Mesenchymal stem cell (in vitro differentiated cells and primary cell): ENCODE results near the gene MTHFSD.

Experiments used
- DNase-seq: peaks from one replicate; pipeline ENCODE4 v3.0.0-alpha.2; 2013
- H2AFZ ChIP-seq: one replicate; pipeline ENCODE4 v1.6.1; 2013; ENCODE audit warnings: low read depth, mild to moderate bottlenecking, control low read depth, inconsistent platforms, low read length, moderate library complexity
- H2AK5ac ChIP-seq: 2 replicates; pipeline ENCODE4 v1.6.1; 2013; ENCODE audit warnings: low read length, moderate library complexity, mild to moderate bottlenecking, inconsistent platforms; ENCODE audit not compliant: severe bottlenecking
- H2BK120ac ChIP-seq: one replicate; pipeline ENCODE4 v1.6.1; 2013; ENCODE audit warnings: low read depth, mild to moderate bottlenecking, inconsistent platforms, low read length, moderate library complexity
- H2BK12ac ChIP-seq, 2 experiments: one replicate each; pipeline ENCODE4 v1.6.1; 2013; ENCODE audit warnings: inconsistent platforms in 2 of 2, low read length in 2 of 2, mild to moderate bottlenecking in 2 of 2, moderate library complexity in 2 of 2, control low read depth in 1 of 2
- H2BK15ac ChIP-seq: one replicate; pipeline ENCODE4 v1.6.1; 2013; ENCODE audit warnings: mild to moderate bottlenecking, low read depth, inconsistent platforms; ENCODE audit not compliant: poor library complexity, severe bottlenecking
- H2BK5ac ChIP-seq: 2 replicates; pipeline ENCODE4 v1.6.1; 2013; ENCODE audit warnings: low read depth, mild to moderate bottlenecking, low read length, control low read depth, inconsistent platforms; ENCODE audit not compliant: poor library complexity, severe bottlenecking
- H3K14ac ChIP-seq, 2 experiments: one replicate each; pipeline ENCODE4 v1.6.1; 2013; ENCODE audit warnings: inconsistent platforms in 2 of 2, low read length in 2 of 2, control low read depth in 1 of 2, mild to moderate bottlenecking in 1 of 2, moderate library complexity in 1 of 2
- H3K18ac ChIP-seq, 2 experiments: one replicate each; pipeline ENCODE4 v1.6.1; 2013; ENCODE audit warnings: inconsistent platforms in 2 of 2, low read length in 2 of 2, control low read depth in 1 of 2, low read depth in 1 of 2, mild to moderate bottlenecking in 1 of 2
- H3K23ac ChIP-seq, 2 experiments: one replicate each; pipeline ENCODE4 v1.6.1; 2013; ENCODE audit warnings: inconsistent platforms in 2 of 2, low read length in 2 of 2, mild to moderate bottlenecking in 2 of 2, moderate library complexity in 2 of 2, control low read depth in 1 of 2
- H3K27ac ChIP-seq: 2 replicates; pipeline ENCODE4 v1.5.1; 2013; ENCODE audit warnings: mild to moderate bottlenecking, moderate library complexity, low read length, control low read depth, inconsistent platforms; ENCODE audit not compliant: poor library complexity, severe bottlenecking
- H3K27me3 ChIP-seq, 2 experiments: 2 replicates each; pipeline versions ENCODE4 v1.6.1 to v1.7.0; 2013; ENCODE audit warnings: low read length in 2 of 2, mild to moderate bottlenecking in 2 of 2, moderate library complexity in 2 of 2, control low read depth in 1 of 2, inconsistent platforms in 1 of 2; ENCODE audit not compliant: control insufficient read depth in 1 of 2, insufficient read depth in 1 of 2
- H3K36me3 ChIP-seq, 2 experiments: 2 replicates each; pipeline versions ENCODE4 v1.6.1 to v1.7.0; 2013; ENCODE audit warnings: low read length in 2 of 2, control low read depth in 1 of 2, inconsistent platforms in 1 of 2, low read depth in 1 of 2, mild to moderate bottlenecking in 1 of 2; ENCODE audit not compliant: insufficient read depth in 2 of 2, control insufficient read depth in 1 of 2
- H3K4ac ChIP-seq, 2 experiments: one replicate each; pipeline ENCODE4 v1.6.1; 2013; ENCODE audit warnings: inconsistent platforms in 2 of 2, low read length in 2 of 2, mild to moderate bottlenecking in 2 of 2, moderate library complexity in 2 of 2, control low read depth in 1 of 2, low read depth in 1 of 2
- H3K4me1 ChIP-seq: 2 replicates; pipeline ENCODE4 v1.6.1; 2013; ENCODE audit warnings: low read depth, low read length, control low read depth; ENCODE audit not compliant: control insufficient read depth, insufficient read depth
- H3K4me2 ChIP-seq: 2 replicates; pipeline ENCODE4 v1.6.1; 2013; ENCODE audit warnings: low read length, mild to moderate bottlenecking, inconsistent platforms; ENCODE audit not compliant: poor library complexity, severe bottlenecking
- H3K4me3 ChIP-seq, 2 experiments: 2 replicates each; pipeline versions ENCODE4 v1.5.1 to v1.7.0; 2013; ENCODE audit warnings: low read length in 2 of 2, mild to moderate bottlenecking in 2 of 2, control low read depth in 1 of 2, low read depth in 1 of 2; ENCODE audit not compliant: insufficient read depth in 1 of 2
- H3K79me1 ChIP-seq: replicated peaks from 2 replicates; pipeline ENCODE4 v1.6.1; 2013; ENCODE audit warnings: mild to moderate bottlenecking, control low read depth, low read length, inconsistent platforms; ENCODE audit not compliant: poor library complexity, severe bottlenecking
- H3K9ac ChIP-seq: 2 replicates; pipeline ENCODE4 v1.7.0; 2013; ENCODE audit warnings: mild to moderate bottlenecking, low read length, moderate library complexity
- H3K9me3 ChIP-seq: 2 replicates; pipeline ENCODE4 v1.7.0; 2013; ENCODE audit warnings: mild to moderate bottlenecking, low read length; ENCODE audit not compliant: control insufficient read depth
- H4K8ac ChIP-seq: one replicate; pipeline ENCODE4 v1.6.1; 2013; ENCODE audit warnings: inconsistent platforms, mild to moderate bottlenecking, low read length, moderate library complexity
- H4K91ac ChIP-seq: one replicate; pipeline ENCODE4 v1.6.1; 2013; ENCODE audit warnings: mild to moderate bottlenecking, low read length, inconsistent platforms
- WGBS: methylation state at CpG from one replicate; pipeline ENCODE4 v1.1.7; 2013; ENCODE audit warnings: mixed read lengths; 5-methylcytosine and 5-hydroxymethylcytosine counted together

Gene MTHFSD

GRCh38 chr16:86566601-86566965 lies 11.5 kb upstream of the MTHFSD start, which contains the start of gene FOXC2:
Gene FOXC2, plus strand, starts transcription at chr16:86566829. Its CDS starts 507 bp downstream, at chr16:86567336.
- peak within 1 kb of the TSS; percentile 64 to 80 for H3K4ac ChIP-seq
- H2AK5ac ChIP-seq = peak within 1 kb of the TSS; percentile 72
- H2BK5ac ChIP-seq = peak within 1 kb of the TSS; percentile 86
- peak within 1 kb of the TSS; percentile 79 to 96 for H3K23ac ChIP-seq
- no peak within 1 kb of the TSS for H2AFZ ChIP-seq
- peak within 1 kb of the TSS; percentile 86 to 90 for H3K4me3 ChIP-seq
- H4K91ac ChIP-seq = peak within 1 kb of the TSS; percentile 75
- peaks cover 8% of the 10 kb centered on the region for H3K4me1 ChIP-seq
- WGBS = under 1% methylated on average over 27 of the region's 30 CpGs
- no peaks in the 10 kb centered on the region for H3K9me3 ChIP-seq
- DNase-seq = peak; percentile 93
- peak within 1 kb of the TSS; percentile 97 for H3K27ac ChIP-seq
- H3K4me2 ChIP-seq = peak within 1 kb of the TSS; percentile 95
- H3K18ac ChIP-seq = peak within 1 kb of the TSS; percentile 75 to 91
- H3K27me3 ChIP-seq = peaks cover 0 to 59% of the 10 kb centered on the region in 2 experiments
- peak within 1 kb of the TSS; percentile 79 for H2BK120ac ChIP-seq
- peaks cover 4% of the 10 kb centered on the region for H3K79me1 ChIP-seq
- peak within 1 kb of the TSS in 1 of 2 experiments; percentile 78 for H2BK12ac ChIP-seq
- peaks cover 0 to 18% of the 10 kb centered on the region in 2 experiments for H3K36me3 ChIP-seq
- H3K9ac ChIP-seq = peak within 1 kb of the TSS; percentile 88
- peak within 1 kb of the TSS; percentile 90 for H2BK15ac ChIP-seq
- H4K8ac ChIP-seq = peak within 1 kb of the TSS; percentile 64
- peak within 1 kb of the TSS in 1 of 2 experiments; percentile 30 for H3K14ac ChIP-seq

- H2BK12ac ChIP-seq = peak overlapping the region in 1 of 2 experiments; percentile 66
- H3K27ac ChIP-seq = peak overlapping the region; percentile 84
- H4K91ac ChIP-seq = no peak overlapping the region
- H2BK5ac ChIP-seq = peak overlapping the region; percentile 75
- peaks cover 0 to 60% of the 10 kb centered on the region in 2 experiments for H3K27me3 ChIP-seq
- H3K4me1 ChIP-seq = peaks cover 6% of the 10 kb centered on the region
- H2AK5ac ChIP-seq = no peak overlapping the region
- H2BK120ac ChIP-seq = peak overlapping the region; percentile 61
- peak overlapping the region in 1 of 2 experiments; percentile 80 for H3K18ac ChIP-seq
- peaks cover 0 to 12% of the 10 kb centered on the region in 2 experiments for H3K36me3 ChIP-seq
- no peaks in the 10 kb centered on the region for H3K9me3 ChIP-seq
- WGBS = 6% methylated on average over 35 of the region's 53 CpGs
- H3K4me3 ChIP-seq = peak overlapping the region; percentile 54 to 73
- H3K4ac ChIP-seq = no peak overlapping the region
- H2AFZ ChIP-seq = no peak overlapping the region
- H3K23ac ChIP-seq = peak overlapping the region; percentile 79 to 85
- no peak for DNase-seq
- H3K79me1 ChIP-seq = peaks cover 4% of the 10 kb centered on the region
- H3K4me2 ChIP-seq = peak overlapping the region; percentile 95
- peak overlapping the region in 1 of 2 experiments; percentile 30 for H3K14ac ChIP-seq
- peak overlapping the region; percentile 15 for H4K8ac ChIP-seq
- H3K9ac ChIP-seq = peak overlapping the region; percentile 42
- H2BK15ac ChIP-seq = peak overlapping the region; percentile 82
These were observed 10.8 kb upstream of the MTHFSD start for GRCh38 chr16:86565644-86566511.

- H3K4ac ChIP-seq = peak overlapping the region in 1 of 2 experiments; percentile 79
- H4K8ac ChIP-seq = no peak overlapping the region
- H2AK5ac ChIP-seq = no peak overlapping the region
- H2AFZ ChIP-seq = no peak overlapping the region
- H3K9ac ChIP-seq = peak overlapping the region; percentile 42
- H2BK12ac ChIP-seq = peak overlapping the region in 1 of 2 experiments; percentile 31
- H2BK15ac ChIP-seq = peak overlapping the region; percentile 7
- H3K23ac ChIP-seq = no peak overlapping the region
- H3K4me3 ChIP-seq = peak overlapping the region; percentile 54 to 73
- H2BK120ac ChIP-seq = no peak overlapping the region
- H3K14ac ChIP-seq = no peak overlapping the region
- peaks cover 6% of the 10 kb centered on the region for H3K4me1 ChIP-seq
- H3K27me3 ChIP-seq = peaks cover 0 to 56% of the 10 kb centered on the region in 2 experiments
- peaks cover 4% of the 10 kb centered on the region for H3K79me1 ChIP-seq
- peak overlapping the region; percentile 95 for H3K4me2 ChIP-seq
- peak overlapping the region; percentile 75 for H2BK5ac ChIP-seq
- H3K18ac ChIP-seq = no peak overlapping the region
- 25% methylated on average over 15 of the region's 16 CpGs for WGBS
- H3K36me3 ChIP-seq = peaks cover 0 to 12% of the 10 kb centered on the region in 2 experiments
- DNase-seq = no peak
- no peak overlapping the region for H4K91ac ChIP-seq
- peak overlapping the region; percentile 79 for H3K27ac ChIP-seq
- H3K9me3 ChIP-seq = no peaks in the 10 kb centered on the region
These were observed 10.2 kb upstream of the MTHFSD start for GRCh38 chr16:86565181-86565631.
